Measurements from ENCODE around the gene RTCB.

RTCB gene

DNA sequence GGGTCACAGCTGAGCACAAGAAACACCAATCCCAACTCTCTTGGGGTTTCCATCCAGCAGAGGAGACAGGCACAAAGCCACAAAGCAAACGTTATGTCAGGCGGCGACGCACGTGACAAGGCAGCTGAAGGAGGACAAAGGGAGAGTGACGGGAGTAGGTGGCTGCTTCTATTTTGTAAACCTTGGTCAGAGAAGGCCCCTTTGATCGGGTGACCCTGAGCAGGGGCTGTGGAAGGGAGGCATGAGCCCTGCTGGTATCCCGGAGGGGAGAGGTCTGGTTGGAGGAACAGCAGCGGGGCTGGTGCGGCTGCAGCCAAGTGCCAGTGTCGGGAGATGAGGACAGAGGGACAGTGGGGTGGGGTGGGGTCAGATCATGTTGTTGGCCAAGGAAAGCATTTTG lies 71.6 kb downstream of the RTCB start:
- no peak for DNase-seq

DNA sequence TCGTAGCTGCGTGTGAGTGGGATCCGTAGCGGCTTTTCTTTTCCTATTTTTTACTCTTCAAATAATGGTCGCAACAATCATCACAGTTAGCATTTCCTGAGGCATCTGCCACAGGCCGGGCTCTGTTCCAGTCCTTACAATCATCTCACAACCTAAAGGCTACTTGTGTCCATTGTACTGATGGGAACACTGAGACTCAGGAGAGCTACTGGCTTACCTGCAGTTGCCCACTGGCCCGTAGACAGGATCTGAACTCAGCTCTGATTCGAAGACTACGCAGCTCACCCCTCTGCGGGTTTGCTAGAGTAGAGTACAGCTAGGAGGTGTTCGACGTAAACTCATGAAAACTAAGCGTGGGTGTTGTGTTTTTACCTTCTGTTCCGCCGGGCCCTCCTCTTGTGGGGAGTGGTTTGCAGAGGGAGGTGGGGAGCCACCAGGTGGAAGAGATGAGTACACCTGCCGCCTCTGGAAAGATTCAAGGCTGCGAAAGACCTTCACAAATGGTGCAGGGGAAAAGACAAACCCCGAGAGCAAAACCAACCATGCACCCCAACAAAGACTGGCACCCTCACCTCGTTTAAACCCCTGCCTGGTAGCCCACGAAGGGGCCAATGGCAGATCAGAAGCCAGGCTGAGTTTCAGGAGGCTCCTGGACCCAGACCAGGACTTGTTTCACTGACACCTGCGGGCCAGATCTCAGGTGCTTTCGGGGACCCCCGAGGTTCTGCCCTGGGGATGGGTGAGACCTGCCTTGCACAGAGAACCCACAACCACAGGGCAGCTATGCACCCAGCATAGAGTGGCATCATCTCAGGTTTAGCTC lies 72.6 kb downstream of the RTCB start:
- DNase-seq: no peak

- no peak for DNase-seq
Measured at GRCh38 chr22:32338757-32339156, 73.3 kb downstream of the RTCB start.

All from nucleus accumbens (tissue), 56 donors.